ENCODE results near the gene DSTYK.
A peak's percentile ranks its signal among the peaks of the same experiment; 100 is the strongest.

The DSTYK gene

DNA sequence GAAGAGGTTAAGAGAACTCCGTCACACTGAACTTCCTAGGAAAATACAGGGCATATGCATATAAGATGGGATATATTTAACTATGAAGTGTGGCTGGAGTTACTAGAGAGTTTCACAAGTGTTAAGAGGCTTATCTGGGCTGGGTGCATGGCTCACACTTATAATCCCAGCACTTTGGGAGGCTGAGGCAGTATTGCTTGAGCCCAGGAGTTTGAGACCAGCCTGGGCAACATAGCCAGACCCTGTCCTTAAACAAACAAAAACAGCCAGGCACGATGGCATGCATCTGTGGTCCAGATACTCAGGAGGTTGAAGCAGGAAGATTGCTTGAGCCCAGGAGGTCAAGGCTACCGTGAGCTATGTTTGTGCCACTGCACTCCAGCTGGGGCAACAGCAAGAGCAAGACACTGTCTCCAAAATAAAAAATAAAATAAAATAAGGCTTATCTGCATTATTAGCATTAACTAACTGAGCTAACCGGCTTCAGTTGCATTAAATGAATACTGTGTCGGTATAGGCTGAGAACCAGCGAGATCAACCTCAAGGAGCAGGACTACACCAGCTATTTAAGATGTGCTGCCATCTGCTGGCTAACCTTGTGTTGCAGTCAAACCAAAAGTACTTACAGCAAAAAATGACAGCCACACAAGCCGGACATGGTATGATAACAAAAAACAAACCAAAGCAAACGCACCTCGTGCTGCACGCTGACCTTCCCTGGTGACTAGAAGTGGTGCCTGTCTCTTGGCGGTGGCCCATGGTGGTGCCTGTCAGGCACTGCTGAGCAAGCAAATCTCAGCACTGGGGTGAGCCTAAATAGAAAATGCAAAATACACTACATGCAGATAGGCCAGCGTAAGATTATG is 70.0 kb downstream of the DSTYK start (continued):
- TF ChIP-seq, protein P1, sequence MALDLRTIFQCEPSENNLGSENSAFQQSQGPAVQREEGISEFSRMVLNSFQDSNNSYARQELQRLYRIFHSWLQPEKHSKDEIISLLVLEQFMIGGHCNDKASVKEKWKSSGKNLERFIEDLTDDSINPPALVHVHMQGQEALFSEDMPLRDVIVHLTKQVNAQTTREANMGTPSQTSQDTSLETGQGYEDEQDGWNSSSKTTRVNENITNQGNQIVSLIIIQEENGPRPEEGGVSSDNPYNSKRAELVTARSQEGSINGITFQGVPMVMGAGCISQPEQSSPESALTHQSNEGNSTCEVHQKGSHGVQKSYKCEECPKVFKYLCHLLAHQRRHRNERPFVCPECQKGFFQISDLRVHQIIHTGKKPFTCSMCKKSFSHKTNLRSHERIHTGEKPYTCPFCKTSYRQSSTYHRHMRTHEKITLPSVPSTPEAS (tag by site-specific recombination; IDR thresholded peaks at IDR 0.05), result no peak
- no peak for TF ChIP-seq ZNF132 (tag by site-specific recombination; IDR thresholded peaks at IDR 0.05; ENCODE audit: borderline replicate concordance)
- TF ChIP-seq ZNF2 (tag by site-specific recombination; IDR thresholded peaks at IDR 0.05), result peak; percentile 62
- no peak for TF ChIP-seq FEZF1 (tag by site-specific recombination; IDR thresholded peaks at IDR 0.05)
- TF ChIP-seq ZNF600 (tag by site-specific recombination; IDR thresholded peaks at IDR 0.05), result peak; percentile 38; the same call in 1 of the 2 replicates
- TF ChIP-seq HOXD13 (CRISPR knock-in tag; IDR thresholded peaks at IDR 0.05; ENCODE audit: borderline replicate concordance), result no peak
- TF ChIP-seq, protein P2, sequence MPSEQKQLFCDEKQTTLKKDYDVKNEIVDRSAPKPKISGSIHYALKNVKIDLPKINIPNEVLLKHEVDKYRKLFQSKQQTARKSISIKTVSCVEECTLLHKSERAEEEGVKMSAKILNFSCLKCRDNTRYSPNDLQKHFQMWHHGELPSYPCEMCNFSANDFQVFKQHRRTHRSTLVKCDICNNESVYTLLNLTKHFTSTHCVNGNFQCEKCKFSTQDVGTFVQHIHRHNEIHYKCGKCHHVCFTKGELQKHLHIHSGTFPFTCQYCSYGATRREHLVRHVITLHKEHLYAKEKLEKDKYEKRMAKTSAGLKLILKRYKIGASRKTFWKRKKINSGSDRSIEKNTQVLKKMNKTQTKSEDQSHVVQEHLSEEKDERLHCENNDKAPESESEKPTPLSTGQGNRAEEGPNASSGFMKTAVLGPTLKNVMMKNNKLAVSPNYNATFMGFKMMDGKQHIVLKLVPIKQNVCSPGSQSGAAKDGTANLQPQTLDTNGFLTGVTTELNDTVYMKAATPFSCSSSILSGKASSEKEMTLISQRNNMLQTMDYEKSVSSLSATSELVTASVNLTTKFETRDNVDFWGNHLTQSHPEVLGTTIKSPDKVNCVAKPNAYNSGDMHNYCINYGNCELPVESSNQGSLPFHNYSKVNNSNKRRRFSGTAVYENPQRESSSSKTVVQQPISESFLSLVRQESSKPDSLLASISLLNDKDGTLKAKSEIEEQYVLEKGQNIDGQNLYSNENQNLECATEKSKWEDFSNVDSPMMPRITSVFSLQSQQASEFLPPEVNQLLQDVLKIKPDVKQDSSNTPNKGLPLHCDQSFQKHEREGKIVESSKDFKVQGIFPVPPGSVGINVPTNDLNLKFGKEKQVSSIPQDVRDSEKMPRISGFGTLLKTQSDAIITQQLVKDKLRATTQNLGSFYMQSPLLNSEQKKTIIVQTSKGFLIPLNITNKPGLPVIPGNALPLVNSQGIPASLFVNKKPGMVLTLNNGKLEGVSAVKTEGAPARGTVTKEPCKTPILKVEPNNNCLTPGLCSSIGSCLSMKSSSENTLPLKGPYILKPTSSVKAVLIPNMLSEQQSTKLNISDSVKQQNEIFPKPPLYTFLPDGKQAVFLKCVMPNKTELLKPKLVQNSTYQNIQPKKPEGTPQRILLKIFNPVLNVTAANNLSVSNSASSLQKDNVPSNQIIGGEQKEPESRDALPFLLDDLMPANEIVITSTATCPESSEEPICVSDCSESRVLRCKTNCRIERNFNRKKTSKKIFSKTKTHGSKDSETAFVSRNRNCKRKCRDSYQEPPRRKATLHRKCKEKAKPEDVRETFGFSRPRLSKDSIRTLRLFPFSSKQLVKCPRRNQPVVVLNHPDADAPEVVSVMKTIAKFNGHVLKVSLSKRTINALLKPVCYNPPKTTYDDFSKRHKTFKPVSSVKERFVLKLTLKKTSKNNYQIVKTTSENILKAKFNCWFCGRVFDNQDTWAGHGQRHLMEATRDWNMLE (tag by site-specific recombination; conservative IDR thresholded peaks at IDR 0.05; ENCODE audit: low read depth), result no peak
- TF ChIP-seq, protein P3, sequence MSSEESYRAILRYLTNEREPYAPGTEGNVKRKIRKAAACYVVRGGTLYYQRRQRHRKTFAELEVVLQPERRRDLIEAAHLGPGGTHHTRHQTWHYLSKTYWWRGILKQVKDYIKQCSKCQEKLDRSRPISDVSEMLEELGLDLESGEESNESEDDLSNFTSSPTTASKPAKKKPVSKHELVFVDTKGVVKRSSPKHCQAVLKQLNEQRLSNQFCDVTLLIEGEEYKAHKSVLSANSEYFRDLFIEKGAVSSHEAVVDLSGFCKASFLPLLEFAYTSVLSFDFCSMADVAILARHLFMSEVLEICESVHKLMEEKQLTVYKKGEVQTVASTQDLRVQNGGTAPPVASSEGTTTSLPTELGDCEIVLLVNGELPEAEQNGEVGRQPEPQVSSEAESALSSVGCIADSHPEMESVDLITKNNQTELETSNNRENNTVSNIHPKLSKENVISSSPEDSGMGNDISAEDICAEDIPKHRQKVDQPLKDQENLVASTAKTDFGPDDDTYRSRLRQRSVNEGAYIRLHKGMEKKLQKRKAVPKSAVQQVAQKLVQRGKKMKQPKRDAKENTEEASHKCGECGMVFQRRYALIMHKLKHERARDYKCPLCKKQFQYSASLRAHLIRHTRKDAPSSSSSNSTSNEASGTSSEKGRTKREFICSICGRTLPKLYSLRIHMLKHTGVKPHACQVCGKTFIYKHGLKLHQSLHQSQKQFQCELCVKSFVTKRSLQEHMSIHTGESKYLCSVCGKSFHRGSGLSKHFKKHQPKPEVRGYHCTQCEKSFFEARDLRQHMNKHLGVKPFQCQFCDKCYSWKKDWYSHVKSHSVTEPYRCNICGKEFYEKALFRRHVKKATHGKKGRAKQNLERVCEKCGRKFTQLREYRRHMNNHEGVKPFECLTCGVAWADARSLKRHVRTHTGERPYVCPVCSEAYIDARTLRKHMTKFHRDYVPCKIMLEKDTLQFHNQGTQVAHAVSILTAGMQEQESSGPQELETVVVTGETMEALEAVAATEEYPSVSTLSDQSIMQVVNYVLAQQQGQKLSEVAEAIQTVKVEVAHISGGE (tag by site-specific recombination; conservative IDR thresholded peaks at IDR 0.05; ENCODE audit: low read depth), result no peak
- no peak for TF ChIP-seq ZIC2 (tag by site-specific recombination; IDR thresholded peaks at IDR 0.05)
- TF ChIP-seq ZNF10 (tag by site-specific recombination; IDR thresholded peaks at IDR 0.05), result no peak
- peak; percentile 70 for TF ChIP-seq ZNF664 (tag by site-specific recombination; IDR thresholded peaks at IDR 0.05)
- TF ChIP-seq KLF10 (tag by site-specific recombination; IDR thresholded peaks at IDR 0.05), result no peak
- no peak for TF ChIP-seq SALL2 (tag by site-specific recombination; IDR thresholded peaks at IDR 0.05; ENCODE audit: borderline replicate concordance)
- TF ChIP-seq ZNF211 (tag by site-specific recombination; IDR thresholded peaks at IDR 0.05; ENCODE audit: low read depth), result no peak
- TF ChIP-seq ZBTB8A (tag by site-specific recombination; IDR thresholded peaks at IDR 0.05), result no peak
- TF ChIP-seq ZBTB21 (tag by site-specific recombination; IDR thresholded peaks at IDR 0.05), result no peak
- no peak for TF ChIP-seq ZNF114 (tag by site-specific recombination; IDR thresholded peaks at IDR 0.05)
- TF ChIP-seq, protein P4, sequence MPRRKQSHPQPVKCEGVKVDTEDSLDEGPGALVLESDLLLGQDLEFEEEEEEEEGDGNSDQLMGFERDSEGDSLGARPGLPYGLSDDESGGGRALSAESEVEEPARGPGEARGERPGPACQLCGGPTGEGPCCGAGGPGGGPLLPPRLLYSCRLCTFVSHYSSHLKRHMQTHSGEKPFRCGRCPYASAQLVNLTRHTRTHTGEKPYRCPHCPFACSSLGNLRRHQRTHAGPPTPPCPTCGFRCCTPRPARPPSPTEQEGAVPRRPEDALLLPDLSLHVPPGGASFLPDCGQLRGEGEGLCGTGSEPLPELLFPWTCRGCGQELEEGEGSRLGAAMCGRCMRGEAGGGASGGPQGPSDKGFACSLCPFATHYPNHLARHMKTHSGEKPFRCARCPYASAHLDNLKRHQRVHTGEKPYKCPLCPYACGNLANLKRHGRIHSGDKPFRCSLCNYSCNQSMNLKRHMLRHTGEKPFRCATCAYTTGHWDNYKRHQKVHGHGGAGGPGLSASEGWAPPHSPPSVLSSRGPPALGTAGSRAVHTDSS (tag by site-specific recombination; IDR thresholded peaks at IDR 0.05), result no peak
- peak; percentile 76 for TF ChIP-seq ZNF654 (tag by site-specific recombination; IDR thresholded peaks at IDR 0.05; ENCODE audit: low read depth)
- no peak for TF ChIP-seq ZNF621 (tag by site-specific recombination; IDR thresholded peaks at IDR 0.05)
- TF ChIP-seq ZNF785 (tag by site-specific recombination; IDR thresholded peaks at IDR 0.05), result no peak
- TF ChIP-seq ZNF335 (tag by site-specific recombination; conservative IDR thresholded peaks at IDR 0.05), result peak; percentile 51; the same call in 1 of the 2 replicates

Data from HEK293 (cell line).